Measurements from ENCODE around the gene RPTOR. TPM values are rescaled to one million over a fixed set of nuclear protein-coding genes. Genes with fewer than 3 reads are reported as not detected.

RPTOR gene
- polyA plus RNA-seq, 1 experiment: 10.8 TPM

- DNase-seq (ENCODE audit: low read depth): no peak
- no peak for TF ChIP-seq CTCF (IDR thresholded peaks at IDR 0.05; ENCODE audit: insufficient read depth, low read depth, low read length)
- no peaks in the 10 kb centered on the region for H3K27me3 ChIP-seq (ENCODE audit: control insufficient read depth, insufficient read depth, low read length)
- ChIA-PET POLR2A (no interaction called here), CTCF (no interaction called here)
- H3K36me3 ChIP-seq (ENCODE audit: control insufficient read depth, insufficient read depth, low read length): peaks cover 2% of the 10 kb centered on the region; the same call in 1 of the 2 replicates
- no peak overlapping the region for H3K4me3 ChIP-seq (ENCODE audit: low read depth, low read length)
Measured at GRCh38 chr17:80835816-80836657, 291.4 kb downstream of the RPTOR start.

GRCh38 chr17:80836658-80836965 is 292.0 kb downstream of the RPTOR start:
- Histone ChIP-seq H3K27me3 (ENCODE audit: control insufficient read depth, insufficient read depth, low read length) (no peaks in the 10 kb centered on the region), H3K4me3 (ENCODE audit: low read depth, low read length) (no peak overlapping the region), H3K36me3 (ENCODE audit: control insufficient read depth, insufficient read depth, low read length) (peaks cover 2% of the 10 kb centered on the region; the same call in 1 of the 2 replicates)
- TF ChIP-seq CTCF (IDR thresholded peaks at IDR 0.05; ENCODE audit: insufficient read depth, low read depth, low read length): no peak
- no peak for DNase-seq (ENCODE audit: low read depth)
- CTCF ChIA-PET: no interaction called here
- POLR2A ChIA-PET: no interaction called here

DNA sequence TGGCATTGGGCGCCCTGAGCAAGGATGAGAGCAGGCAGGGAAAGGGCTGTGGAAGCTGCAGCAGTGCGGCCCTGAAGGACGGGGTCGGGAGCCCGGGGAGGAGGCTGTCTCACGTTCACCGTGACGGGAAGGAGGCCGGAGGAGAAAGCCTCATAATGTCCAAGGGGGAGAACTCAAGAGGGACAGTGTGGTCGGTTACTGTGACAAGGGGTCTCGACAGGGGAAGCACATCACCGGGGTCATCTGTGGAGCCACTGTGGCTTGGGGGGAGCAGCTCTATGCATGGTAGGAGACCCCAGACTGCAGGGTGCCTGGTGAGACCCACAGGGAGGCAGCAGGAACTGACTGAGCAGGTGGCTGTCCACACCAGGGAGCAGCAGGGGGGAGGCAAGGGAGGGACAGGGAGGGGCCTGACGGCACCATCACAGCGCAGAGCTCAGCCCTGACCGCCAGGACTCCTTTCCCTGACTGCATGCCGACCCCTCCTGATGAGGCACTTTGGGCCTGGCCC is 292.4 kb downstream of the RPTOR start:
- no peaks in the 10 kb centered on the region for H3K27me3 ChIP-seq (ENCODE audit: control insufficient read depth, insufficient read depth, low read length)
- ChIA-PET CTCF (no interaction called here), POLR2A (no interaction called here)
- DNase-seq (ENCODE audit: low read depth): no peak
- H3K36me3 ChIP-seq (ENCODE audit: control insufficient read depth, insufficient read depth, low read length): peaks cover 2% of the 10 kb centered on the region; the same call in 1 of the 2 replicates
- no peak overlapping the region for H3K4me3 ChIP-seq (ENCODE audit: low read depth, low read length)
- TF ChIP-seq CTCF (IDR thresholded peaks at IDR 0.05; ENCODE audit: insufficient read depth, low read depth, low read length): no peak

- ChIA-PET POLR2A (no interaction called here), CTCF (no interaction called here)
- H3K4me3 ChIP-seq (ENCODE audit: low read depth, low read length): no peak overlapping the region
- peaks cover 2% of the 10 kb centered on the region for H3K36me3 ChIP-seq (ENCODE audit: control insufficient read depth, insufficient read depth, low read length)
- no peak for TF ChIP-seq CTCF (IDR thresholded peaks at IDR 0.05; ENCODE audit: insufficient read depth, low read depth, low read length)
- DNase-seq (ENCODE audit: low read depth): no peak
- no peaks in the 10 kb centered on the region for H3K27me3 ChIP-seq (ENCODE audit: control insufficient read depth, insufficient read depth, low read length)
Measured at GRCh38 chr17:80837711-80838110, 293.1 kb downstream of the RPTOR start.

GRCh38 chr17:80838311-80839025 is 293.8 kb downstream of the RPTOR start:
- CTCF ChIA-PET: no interaction called here
- no peak for DNase-seq (ENCODE audit: low read depth)
- TF ChIP-seq CTCF (IDR thresholded peaks at IDR 0.05; ENCODE audit: insufficient read depth, low read depth, low read length): no peak
- no peaks in the 10 kb centered on the region for H3K27me3 ChIP-seq (ENCODE audit: control insufficient read depth, insufficient read depth, low read length)
- peaks cover 2% of the 10 kb centered on the region for H3K36me3 ChIP-seq (ENCODE audit: control insufficient read depth, insufficient read depth, low read length)
- no peak overlapping the region for H3K4me3 ChIP-seq (ENCODE audit: low read depth, low read length)
- POLR2A ChIA-PET: no interaction called here

All from BJ (cell line).